Measurements from ENCODE around the gene MED25. TPM values are rescaled to one million over a fixed set of nuclear protein-coding genes. Genes with fewer than 3 reads are reported as not detected.

The MED25 gene
- total RNA-seq, 1 donor from 2014 or later, result 40.1 TPM

- Mint-ChIP-seq H3K4me1 (ENCODE audit: low read depth) (peaks cover 12% of the 10 kb centered on the region), H3K27ac (ENCODE audit: unreplicated experiment) (no peak overlapping the region), H3K4me3 (ENCODE audit: unreplicated experiment) (no peak overlapping the region), H3K9me3 (ENCODE audit: low read depth) (no peaks in the 10 kb centered on the region), H3K36me3 (ENCODE audit: low read depth) (peaks cover 26% of the 10 kb centered on the region), H3K27me3 (ENCODE audit: low read depth) (no peaks in the 10 kb centered on the region)
- TF ChIP-seq CTCF (IDR thresholded peaks at IDR 0.05), result no peak
- no peak for DNase-seq (ENCODE audit: low spot score)
Measured at GRCh38 chr19:49840736-49841249, 22.7 kb downstream of the MED25 start.

GRCh38 chr19:49843265-49843664, 25.2 kb downstream of the MED25 start:
- no peak for DNase-seq (ENCODE audit: low spot score)
- H3K9me3 Mint-ChIP-seq (ENCODE audit: low read depth), result peaks cover 3% of the 10 kb centered on the region
- H3K4me1 Mint-ChIP-seq (ENCODE audit: low read depth), result peaks cover 14% of the 10 kb centered on the region
- no peak overlapping the region for H3K27ac Mint-ChIP-seq (ENCODE audit: unreplicated experiment)
- TF ChIP-seq CTCF (IDR thresholded peaks at IDR 0.05), result no peak
- H3K4me3 Mint-ChIP-seq (ENCODE audit: unreplicated experiment), result no peak overlapping the region
- no peaks in the 10 kb centered on the region for H3K27me3 Mint-ChIP-seq (ENCODE audit: low read depth)
- H3K36me3 Mint-ChIP-seq (ENCODE audit: low read depth), result peaks cover 16% of the 10 kb centered on the region

GRCh38 chr19:49844138-49845095, 26.3 kb downstream of the MED25 start:
- no peak for TF ChIP-seq CTCF (IDR thresholded peaks at IDR 0.05)
- Mint-ChIP-seq H3K27me3 (ENCODE audit: low read depth) (no peaks in the 10 kb centered on the region), H3K4me3 (ENCODE audit: unreplicated experiment) (no peak overlapping the region), H3K36me3 (ENCODE audit: low read depth) (peaks cover 11% of the 10 kb centered on the region), H3K4me1 (ENCODE audit: low read depth) (peaks cover 24% of the 10 kb centered on the region), H3K27ac (ENCODE audit: unreplicated experiment) (no peak overlapping the region), H3K9me3 (ENCODE audit: low read depth) (peaks cover 9% of the 10 kb centered on the region)
- DNase-seq (ENCODE audit: low spot score), result no peak

- H3K27me3 Mint-ChIP-seq (ENCODE audit: low read depth), result no peaks in the 10 kb centered on the region
- H3K27ac Mint-ChIP-seq (ENCODE audit: unreplicated experiment), result no peak overlapping the region
- H3K36me3 Mint-ChIP-seq (ENCODE audit: low read depth), result peaks cover 8% of the 10 kb centered on the region
- H3K4me1 Mint-ChIP-seq (ENCODE audit: low read depth), result peaks cover 31% of the 10 kb centered on the region
- no peak for DNase-seq (ENCODE audit: low spot score)
- peaks cover 9% of the 10 kb centered on the region for H3K9me3 Mint-ChIP-seq (ENCODE audit: low read depth)
- no peak overlapping the region for H3K4me3 Mint-ChIP-seq (ENCODE audit: unreplicated experiment)
- TF ChIP-seq CTCF (IDR thresholded peaks at IDR 0.05), result peak; percentile 57
Measured at GRCh38 chr19:49845414-49845813, 27.3 kb downstream of the MED25 start.

- Mint-ChIP-seq H3K9me3 (ENCODE audit: low read depth) (peaks cover 9% of the 10 kb centered on the region), H3K36me3 (ENCODE audit: low read depth) (peaks cover 5% of the 10 kb centered on the region), H3K27ac (ENCODE audit: unreplicated experiment) (no peak overlapping the region), H3K4me3 (ENCODE audit: unreplicated experiment) (no peak overlapping the region), H3K27me3 (ENCODE audit: low read depth) (no peaks in the 10 kb centered on the region), H3K4me1 (ENCODE audit: low read depth) (peaks cover 31% of the 10 kb centered on the region)
- no peak for DNase-seq (ENCODE audit: low spot score)
- no peak for TF ChIP-seq CTCF (IDR thresholded peaks at IDR 0.05)
Measured at GRCh38 chr19:49846408-49846807, 28.3 kb downstream of the MED25 start.
